SHP77 (cell line): ENCODE measurements around the gene TMEM120A.

Experiments used
- DNase-seq, 2 experiments: peaks; one replicate each; lab custom pipeline; 2025; lab: John Stamatoyannopoulos, UW

TMEM120A gene

DNA sequence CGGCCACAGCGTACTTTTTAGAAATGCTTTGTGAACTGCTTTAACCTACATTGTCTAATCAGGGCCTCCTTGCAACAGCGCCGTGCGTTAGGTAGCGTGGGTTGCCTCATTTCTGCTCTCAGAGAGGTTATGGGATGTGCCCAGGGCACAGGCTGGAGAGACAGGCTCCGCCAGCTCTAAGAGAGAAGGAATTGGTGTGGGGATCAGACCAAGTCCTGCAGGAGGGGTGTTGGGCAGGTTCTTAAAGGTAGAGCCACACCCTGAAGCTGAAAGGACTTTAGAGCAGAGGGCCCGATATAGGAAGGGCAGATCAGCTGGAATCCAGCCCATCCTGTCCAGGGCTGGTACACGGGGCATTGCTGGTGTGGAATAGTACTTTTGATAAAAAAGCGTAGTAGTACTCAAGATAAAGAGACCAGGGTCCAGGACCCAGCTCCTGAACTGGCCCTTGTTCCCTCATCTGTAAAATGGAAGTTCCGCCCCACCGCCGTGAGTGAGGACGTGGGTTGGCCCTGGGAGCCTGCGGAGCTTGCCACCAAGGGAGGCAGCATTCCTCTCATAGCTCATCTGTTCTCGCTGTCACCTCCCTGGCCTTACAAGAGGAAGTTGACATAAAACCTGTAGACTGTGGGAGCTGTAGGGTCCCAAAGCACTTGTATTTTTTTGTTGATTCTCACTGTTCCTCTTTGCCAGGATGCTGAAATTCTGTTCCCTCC lies 37.2 kb downstream of the TMEM120A start:
- DNase-seq: no peak

DNA sequence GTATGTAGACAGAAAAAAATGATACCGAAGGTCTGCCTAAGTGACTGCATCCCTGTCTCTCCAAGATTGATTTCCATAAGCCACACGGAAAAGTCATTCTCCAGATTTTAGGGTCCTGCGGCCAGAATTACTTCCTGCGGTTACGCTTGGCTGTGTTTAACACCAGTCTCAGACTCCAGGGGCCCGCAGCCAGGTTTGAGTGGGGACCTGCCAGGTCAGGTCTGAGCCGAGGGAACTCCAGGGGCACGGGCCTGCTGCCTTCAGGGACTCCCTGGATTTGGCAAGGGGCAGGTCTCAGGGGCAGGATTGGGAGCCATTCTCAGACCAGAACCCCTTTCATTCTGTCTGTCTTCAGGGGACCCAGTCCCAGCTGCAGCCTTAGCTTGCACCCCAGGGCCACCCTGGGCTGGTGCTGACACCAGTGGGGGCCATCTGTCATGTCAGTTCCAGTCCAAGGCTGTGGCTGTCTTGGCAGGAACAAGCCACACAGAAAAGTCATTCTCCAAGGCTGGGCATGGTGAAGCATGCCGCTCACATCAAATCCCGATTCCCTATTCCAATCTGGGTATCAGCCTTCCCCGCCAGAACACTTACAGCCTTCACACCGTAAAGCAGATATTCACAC lies 39.0 kb downstream of the TMEM120A start:
- DNase-seq: no peak

DNA sequence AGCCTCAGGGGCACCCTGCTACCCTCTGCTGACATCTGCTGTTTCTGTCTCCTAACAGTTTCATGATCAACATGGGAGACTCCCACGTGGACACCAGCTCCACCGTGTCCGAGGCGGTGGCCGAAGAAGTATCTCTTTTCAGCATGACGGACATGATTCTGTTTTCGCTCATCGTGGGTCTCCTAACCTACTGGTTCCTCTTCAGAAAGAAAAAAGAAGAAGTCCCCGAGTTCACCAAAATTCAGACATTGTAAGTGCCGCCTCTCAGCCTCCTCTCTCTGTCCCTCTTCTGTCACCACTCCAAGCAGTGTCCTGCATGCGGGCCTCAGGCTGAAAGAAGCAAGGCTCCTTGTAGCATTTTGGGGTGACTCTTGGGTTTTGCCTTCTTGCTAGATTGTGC lies 40.5 kb downstream of the TMEM120A start:
- DNase-seq: no peak

DNA sequence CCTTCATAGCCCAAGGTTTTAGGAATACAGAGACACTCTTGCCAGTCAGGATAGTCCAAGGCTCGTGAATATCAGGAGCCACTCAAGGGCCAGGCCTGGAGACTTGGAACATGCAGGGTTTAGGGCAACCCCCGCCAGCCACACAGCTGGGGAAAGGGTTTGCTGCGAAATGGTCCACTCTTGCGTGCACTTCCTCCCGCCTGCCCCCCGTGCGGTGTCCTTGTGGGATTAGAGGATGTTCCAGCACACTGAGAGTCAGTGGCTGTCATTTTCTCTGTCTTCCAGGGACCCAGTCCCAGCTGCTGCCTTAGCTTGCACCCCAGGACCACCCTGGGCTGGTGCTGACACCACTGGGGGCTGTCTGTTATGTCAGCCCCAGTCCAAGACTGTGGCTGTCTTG lies 41.0 kb downstream of the TMEM120A start:
- no peak for DNase-seq

DNA sequence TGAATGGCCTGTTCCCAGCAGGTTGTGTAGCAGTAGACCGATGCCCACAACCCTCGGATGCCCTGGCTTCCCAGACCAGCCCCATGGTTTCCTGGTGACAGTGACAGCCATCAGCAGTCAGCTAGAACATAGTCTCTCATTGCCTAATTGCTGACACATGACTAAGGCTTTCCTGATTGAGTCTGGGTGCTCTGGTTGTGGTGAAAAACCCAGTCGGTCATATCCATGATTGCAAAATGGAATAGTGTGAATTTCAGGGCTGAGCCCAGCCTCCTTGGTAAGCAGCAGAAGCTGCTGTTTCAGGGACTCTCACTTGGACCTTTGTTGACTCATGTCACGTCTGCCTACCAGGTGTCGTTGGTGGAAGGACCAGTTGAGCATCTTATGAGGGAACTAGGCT lies 42.9 kb downstream of the TMEM120A start:
- DNase-seq: no peak

DNA sequence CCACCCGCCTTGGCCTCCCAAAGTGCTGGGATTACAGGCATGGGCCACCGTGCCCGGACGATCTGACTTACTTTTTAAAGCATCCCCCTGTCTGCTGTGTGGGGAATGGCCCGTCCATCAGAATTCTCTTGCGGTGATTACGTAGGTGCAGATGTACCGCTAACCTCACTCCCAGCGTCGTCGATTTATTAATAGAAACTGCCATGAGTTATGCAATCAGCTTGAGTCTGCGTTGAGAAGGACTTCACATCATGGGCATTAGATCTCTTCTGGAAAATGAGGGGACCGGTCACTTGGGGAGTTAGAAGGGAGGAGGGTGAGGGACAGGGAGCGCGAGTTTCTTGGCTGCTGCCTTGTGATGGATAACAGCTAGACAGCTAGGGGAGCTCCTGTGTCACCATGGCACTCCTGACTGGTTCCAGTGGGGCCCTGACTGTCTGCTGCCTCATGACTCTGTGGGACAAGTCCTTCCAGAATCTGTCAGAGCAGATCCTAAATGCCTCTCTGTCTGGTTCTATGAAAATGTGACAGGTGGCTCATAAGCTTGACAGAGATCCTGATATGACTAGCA lies 44.2 kb downstream of the TMEM120A start:
- no peak for DNase-seq

DNA sequence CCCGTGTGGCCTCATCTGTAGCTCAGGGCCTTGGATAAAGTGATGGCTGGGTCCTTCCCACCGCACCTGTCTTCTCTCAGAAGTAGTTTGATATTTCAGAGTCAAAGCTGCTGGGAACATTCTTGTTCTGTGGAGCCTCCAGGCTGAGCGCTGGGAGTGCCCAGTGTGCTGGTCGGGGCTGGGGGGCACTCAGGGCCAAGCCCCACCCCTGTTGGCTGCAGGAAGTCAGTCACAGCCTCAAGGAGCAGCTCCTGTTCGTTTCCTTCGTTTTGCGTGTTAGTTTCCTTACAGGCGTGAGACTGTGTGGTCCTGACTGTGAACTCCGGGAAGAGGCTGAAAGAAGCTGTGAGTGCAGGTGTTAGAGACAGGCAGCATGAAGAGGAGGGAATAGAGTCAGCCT lies 46.2 kb downstream of the TMEM120A start:
- no peak for DNase-seq

DNA sequence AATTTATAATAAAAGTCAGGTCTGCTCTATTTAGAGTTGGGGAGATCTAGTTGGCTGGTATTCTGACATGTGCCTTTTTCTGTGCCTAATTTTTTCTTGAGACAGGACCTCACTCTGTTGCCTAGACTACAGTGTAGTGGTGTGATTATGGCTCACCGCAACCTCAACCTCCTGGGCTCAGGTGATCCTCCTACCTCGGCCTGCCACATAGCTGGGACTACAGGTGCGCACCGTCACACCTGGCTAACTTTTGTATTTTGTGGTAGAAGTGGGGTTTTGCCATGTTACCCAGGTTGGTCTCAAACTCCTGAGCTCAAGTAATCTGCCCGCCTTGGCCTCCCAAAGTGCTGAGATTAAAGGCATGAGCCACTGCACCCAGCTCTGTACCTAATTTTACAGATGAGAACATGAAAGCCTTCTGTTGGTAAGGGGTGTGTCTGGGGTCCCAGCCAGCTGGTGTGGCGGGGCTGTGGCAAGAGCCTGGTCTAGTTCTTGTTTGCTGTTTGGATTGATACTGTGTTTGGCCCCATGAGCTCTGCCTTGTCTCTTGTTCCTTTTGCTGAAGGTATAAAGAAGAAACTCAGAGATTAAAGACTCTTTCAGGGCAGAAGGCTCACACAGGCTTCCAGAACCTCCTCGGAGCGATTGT lies 48.1 kb downstream of the TMEM120A start:
- no peak for DNase-seq

DNA sequence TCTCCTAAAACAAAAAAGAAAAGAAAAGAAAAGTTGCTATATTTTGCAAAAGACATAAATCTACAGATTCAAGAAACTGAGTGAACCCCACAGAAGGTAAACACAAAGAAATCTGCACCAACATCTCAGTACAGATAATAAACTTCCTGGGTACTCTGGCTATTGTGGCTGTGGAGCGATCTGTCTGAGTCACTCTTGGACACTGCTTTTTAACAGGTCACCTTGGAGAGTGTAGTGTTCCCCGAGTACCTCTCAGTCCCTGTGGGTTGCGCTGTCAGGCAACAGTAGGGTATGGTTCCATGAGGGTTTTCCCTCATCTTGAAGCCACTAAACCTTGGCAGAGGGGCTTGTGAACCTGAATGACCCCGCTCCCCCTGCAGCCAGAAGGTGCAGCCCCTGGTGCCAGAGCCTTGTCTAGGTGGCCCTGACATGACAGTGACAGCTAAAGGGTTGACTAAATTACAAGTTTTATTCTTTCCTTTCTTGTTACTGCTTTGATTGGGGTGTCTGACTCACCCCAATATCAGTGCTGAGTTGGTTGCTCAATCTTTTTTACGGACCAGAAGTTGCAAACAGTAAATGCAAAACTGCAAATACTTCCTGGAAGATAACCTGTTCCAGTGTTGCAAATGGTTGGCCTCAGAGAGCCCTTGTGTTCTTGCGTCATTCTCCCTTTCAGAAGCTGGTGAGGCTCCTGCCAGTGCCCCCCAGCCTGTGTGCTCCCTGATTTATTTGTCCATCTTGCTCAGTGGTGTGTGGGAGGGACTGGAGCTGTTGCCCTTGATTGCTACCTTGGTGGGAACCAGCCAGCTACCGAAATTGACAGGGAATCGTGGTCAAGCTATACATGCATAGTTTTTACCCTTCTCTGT lies 48.9 kb downstream of the TMEM120A start:
- DNase-seq: no peak

DNA sequence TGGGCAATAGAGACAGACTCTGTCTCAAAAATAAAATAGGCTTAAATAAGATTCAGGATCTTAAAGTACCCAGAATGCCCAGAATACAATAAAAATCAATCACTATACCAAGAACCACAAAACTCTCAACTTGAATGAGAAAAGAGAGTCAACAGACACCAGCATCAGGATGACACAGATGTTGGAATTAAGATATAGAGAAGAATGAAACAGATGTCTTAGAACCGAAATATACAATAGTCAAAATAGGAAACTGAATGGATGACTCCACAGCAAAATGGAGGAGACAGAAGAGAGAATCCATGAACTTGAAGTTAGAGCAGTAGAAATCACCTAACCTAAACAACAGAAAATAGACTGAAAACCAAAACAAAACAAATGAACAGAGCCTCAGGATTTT lies 49.9 kb downstream of the TMEM120A start:
- DNase-seq: no peak

DNA sequence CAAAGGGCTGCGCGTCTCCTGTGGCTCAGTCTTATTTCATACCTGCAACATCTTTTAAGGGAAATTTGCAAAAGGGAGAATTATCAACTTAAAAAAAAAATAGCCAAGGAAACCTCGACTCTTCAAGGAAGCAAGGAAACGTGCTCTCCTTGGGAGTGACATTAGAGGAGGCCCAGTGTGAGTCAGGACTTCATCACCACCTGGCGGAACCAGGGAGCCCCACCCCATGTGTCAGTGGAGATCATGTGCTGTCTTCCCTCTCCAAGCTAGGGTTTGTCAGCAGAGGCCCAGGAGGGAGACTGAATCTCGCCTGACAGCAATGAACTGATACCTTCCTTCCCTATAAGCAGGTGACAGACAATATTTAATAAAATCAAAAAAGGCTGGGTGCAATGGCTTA lies 50.5 kb downstream of the TMEM120A start:
- no peak for DNase-seq

DNA sequence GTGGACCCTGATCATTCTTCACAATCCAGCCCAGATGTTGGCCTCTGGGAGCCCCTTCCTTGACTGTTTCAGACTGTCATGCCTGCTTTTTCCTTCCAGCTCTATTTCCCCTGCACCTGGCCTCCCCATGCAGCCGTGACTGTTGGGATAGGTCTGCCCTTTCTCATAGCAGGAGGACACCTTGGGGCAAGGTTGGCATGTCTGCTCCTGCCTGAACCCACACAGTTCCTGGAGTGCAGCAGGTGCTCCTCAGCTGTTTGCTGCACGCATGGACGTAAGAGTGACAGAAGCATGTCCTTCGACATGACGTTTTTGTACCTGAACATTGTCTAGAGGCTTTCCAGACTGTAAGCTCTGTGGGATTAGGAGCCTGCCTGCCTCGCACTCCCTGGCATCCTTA lies 55.5 kb downstream of the TMEM120A start:
- peak; percentile 39 to 70 for DNase-seq

DNA sequence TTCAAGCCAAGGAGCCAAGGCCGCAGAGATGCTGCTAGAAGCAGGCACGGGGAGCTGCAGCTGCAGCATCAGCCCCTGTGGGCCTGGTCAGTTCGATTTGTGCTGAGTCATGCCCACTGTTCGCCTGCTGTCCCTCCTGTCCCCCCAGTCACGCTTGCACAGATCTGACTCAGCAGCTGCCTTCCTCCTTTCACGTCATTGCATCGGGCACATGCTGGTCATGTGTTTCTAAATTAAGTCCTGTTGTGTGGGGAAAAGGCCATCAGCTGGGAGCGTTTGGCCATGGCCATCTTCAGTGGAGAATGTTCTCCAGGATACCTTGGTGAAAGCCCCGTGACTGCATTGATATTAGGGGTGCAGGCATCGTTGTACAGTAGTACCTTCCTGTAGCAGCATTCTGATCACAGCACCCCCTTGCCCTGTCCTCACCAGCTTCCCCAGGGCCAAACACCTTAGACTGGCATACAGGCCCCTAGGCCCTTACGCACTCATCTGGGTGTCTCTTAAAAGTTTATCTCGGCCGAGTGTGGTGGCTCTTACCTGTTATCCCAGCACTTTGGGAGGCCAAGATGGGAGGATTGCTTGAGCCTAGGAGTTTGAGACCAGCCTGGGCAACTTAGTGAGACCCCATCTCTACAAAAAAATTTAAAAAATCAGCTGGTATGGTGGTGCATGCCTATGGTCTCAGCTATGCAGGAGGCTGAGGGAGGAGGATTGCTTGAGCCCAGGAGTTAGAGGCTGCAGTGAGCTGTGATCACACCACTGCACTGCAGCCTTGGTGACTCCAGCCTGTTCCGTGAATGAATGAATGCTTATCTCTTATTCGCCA lies 56.2 kb downstream of the TMEM120A start:
- DNase-seq: peak; percentile 81 to 91
